Gastroesophageal sphincter (tissue), 4 donors: ENCODE data around the gene ARL8B. TPM values are rescaled to one million over a fixed set of nuclear protein-coding genes. Genes with fewer than 3 reads are reported as not detected.

Experiments
- ATAC-seq: fragments of 150-250 bp; one replicate; pipeline ENCODE4 v1.9.1; 2016; ENCODE audit warnings: mild to moderate bottlenecking, moderate library complexity
- H3K27ac ChIP-seq, 4 donors: fragments of 200-600 bp; sonication (generic) in 3 of 4; 1 replicate in 3 of 4; 2 replicates in 1 of 4; pipeline ENCODE4 v1.5.1; 2016 to 2019
- H3K27me3 ChIP-seq: fragments of 200-600 bp; sonication (generic); one replicate; pipeline ENCODE4 v1.5.1; 2019
- H3K36me3 ChIP-seq, 2 donors: fragments of 200-600 bp; sonication (generic); one replicate each; pipeline ENCODE4 v1.5.1; 2019; ENCODE audit warnings: control low read depth in 1 of 2
- H3K4me1 ChIP-seq, 3 donors: fragments of 200-600 bp; sonication (generic); 1 replicate in 2 of 3; 2 replicates in 1 of 3; pipeline ENCODE4 v1.5.1; 2016 to 2019; ENCODE audit warnings: control low read depth in 2 of 3
- H3K4me3 ChIP-seq, 2 donors: fragments of 200-600 bp; sonication (generic); one replicate each; pipeline ENCODE4 v1.5.1; 2019; ENCODE audit warnings: mild to moderate bottlenecking in 1 of 2, moderate library complexity in 1 of 2
- H3K9me3 ChIP-seq, 3 donors: fragments of 200-600 bp; sonication (generic); one replicate each; pipeline ENCODE4 v1.5.1; 2017 to 2019; ENCODE audit warnings: control low read depth in 2 of 3
- EP300 ChIP-seq: sonication (generic); formaldehyde crosslinking; IDR thresholded peaks from one replicate; pipeline ENCODE4 v1.6.1; 2017; ENCODE audit warnings: antibody characterized with exemption, mild to moderate bottlenecking
- POLR2A ChIP-seq, 2 donors: fragments of 450-650 bp; IDR thresholded peaks; one replicate each; pipeline ENCODE4 v1.6.1; 2017; ENCODE audit warnings: antibody characterized with exemption in 2 of 2, mild to moderate bottlenecking in 2 of 2, moderate library complexity in 1 of 2
- POLR2AphosphoS5 ChIP-seq: sonication (generic); formaldehyde crosslinking; IDR thresholded peaks from one replicate; pipeline ENCODE4 v1.6.1; 2017; ENCODE audit warnings: antibody characterized with exemption
- WGBS, 2 donors: methylation state at CpG; one replicate each; pipeline ENCODE4 v1.1.5; 2018; ENCODE audit warnings: low coverage in 1 of 2; 5-methylcytosine and 5-hydroxymethylcytosine counted together
- total RNA-seq, 4 donors: library from RNA; depleted of rRNA; stranded (reverse); fragments of >200 nt; gene quantifications; one replicate each; pipeline ENCODE4 v1.1.0, GENCODE V29; 2016
- TF ChIP-seq, protein P1 (sequence below), 4 experiments: fragments of 200-600 bp in 2 of 4; fragments of 450-650 bp in 2 of 4; sonication (generic) in 1 of 4; IDR thresholded peaks; one replicate each; pipeline ENCODE4 v1.5.1; 2017 to 2019; ENCODE audit warnings: antibody characterized with exemption in 4 of 4, mild to moderate bottlenecking in 2 of 4, moderate library complexity in 2 of 4

ARL8B gene
- total RNA-seq, 4 donors from 2014 or later = 41.5 to 59.9 (median 50.9) TPM

DNA sequence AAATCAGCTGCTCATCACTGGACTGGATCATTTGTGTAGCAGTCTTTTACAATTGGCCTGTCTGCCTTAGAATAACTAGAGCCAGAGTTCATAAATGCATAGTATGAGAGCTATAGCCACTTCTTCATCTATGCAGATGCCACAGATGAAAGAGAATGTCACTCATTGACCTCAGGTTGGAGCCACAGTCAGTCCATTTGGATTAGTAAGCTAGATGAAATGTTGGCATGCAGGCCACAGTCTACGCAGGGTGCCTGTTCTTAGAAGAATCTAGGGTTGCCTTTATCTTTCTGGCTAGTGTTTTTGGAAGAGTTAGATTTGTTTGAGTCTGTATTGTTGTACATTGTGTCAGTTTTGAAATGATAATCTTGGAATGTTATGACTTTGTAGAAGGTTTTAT lies 40.0 kb downstream of the ARL8B start:
- H3K36me3 ChIP-seq = no peaks in the 10 kb centered on the region
- WGBS, 2 donors = 27 to 75% methylated on average over 1 of the region's 1 CpG
- ATAC-seq = no peak
- H3K4me3 ChIP-seq = no peak overlapping the region
- H3K27me3 ChIP-seq = no peaks in the 10 kb centered on the region
- H3K4me1 ChIP-seq = peaks cover 3 to 54% (median 7%) of the 10 kb centered on the region in 3 donors
- no peaks in the 10 kb centered on the region for H3K9me3 ChIP-seq
- no peak overlapping the region for H3K27ac ChIP-seq
- no peak for TF ChIP-seq EP300
- TF ChIP-seq, protein P1, sequence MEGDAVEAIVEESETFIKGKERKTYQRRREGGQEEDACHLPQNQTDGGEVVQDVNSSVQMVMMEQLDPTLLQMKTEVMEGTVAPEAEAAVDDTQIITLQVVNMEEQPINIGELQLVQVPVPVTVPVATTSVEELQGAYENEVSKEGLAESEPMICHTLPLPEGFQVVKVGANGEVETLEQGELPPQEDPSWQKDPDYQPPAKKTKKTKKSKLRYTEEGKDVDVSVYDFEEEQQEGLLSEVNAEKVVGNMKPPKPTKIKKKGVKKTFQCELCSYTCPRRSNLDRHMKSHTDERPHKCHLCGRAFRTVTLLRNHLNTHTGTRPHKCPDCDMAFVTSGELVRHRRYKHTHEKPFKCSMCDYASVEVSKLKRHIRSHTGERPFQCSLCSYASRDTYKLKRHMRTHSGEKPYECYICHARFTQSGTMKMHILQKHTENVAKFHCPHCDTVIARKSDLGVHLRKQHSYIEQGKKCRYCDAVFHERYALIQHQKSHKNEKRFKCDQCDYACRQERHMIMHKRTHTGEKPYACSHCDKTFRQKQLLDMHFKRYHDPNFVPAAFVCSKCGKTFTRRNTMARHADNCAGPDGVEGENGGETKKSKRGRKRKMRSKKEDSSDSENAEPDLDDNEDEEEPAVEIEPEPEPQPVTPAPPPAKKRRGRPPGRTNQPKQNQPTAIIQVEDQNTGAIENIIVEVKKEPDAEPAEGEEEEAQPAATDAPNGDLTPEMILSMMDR (IDR thresholded peaks at IDR 0.05) = no peak
- no peak for TF ChIP-seq POLR2AphosphoS5
- no peak for TF ChIP-seq POLR2A (IDR thresholded peaks at IDR 0.05)

- H3K9me3 ChIP-seq = no peaks in the 10 kb centered on the region
- 86 to 88% methylated on average over 3 to 4 of the region's 4 CpGs for WGBS, 2 donors
- H3K27me3 ChIP-seq = no peaks in the 10 kb centered on the region
- no peak for ATAC-seq
- no peak overlapping the region for H3K4me3 ChIP-seq
- H3K27ac ChIP-seq = no peak overlapping the region
- peaks cover 2 to 38% (median 7%) of the 10 kb centered on the region in 3 donors for H3K4me1 ChIP-seq
- TF ChIP-seq POLR2A (IDR thresholded peaks at IDR 0.05) (no peak), EP300 (no peak), POLR2AphosphoS5 (no peak)
- TF ChIP-seq, protein P1 (IDR thresholded peaks at IDR 0.05) = no peak
- peaks cover 0 to 2% of the 10 kb centered on the region in 2 donors for H3K36me3 ChIP-seq
Observed at GRCh38 chr3:5165698-5166097, 43.6 kb downstream of the ARL8B start.

GRCh38 chr3:5166846-5167245 lies 44.8 kb downstream of the ARL8B start:
- 62 to 65% methylated on average over 2 of the region's 2 CpGs for WGBS, 2 donors
- no peaks in the 10 kb centered on the region for H3K9me3 ChIP-seq
- no peak for ATAC-seq
- H3K27ac ChIP-seq = no peak overlapping the region
- peaks cover 0 to 14% of the 10 kb centered on the region in 2 donors for H3K36me3 ChIP-seq
- peaks cover 0 to 27% (median 3%) of the 10 kb centered on the region in 3 donors for H3K4me1 ChIP-seq
- no peak overlapping the region for H3K4me3 ChIP-seq
- H3K27me3 ChIP-seq = no peaks in the 10 kb centered on the region
- TF ChIP-seq POLR2AphosphoS5 (no peak), POLR2A (IDR thresholded peaks at IDR 0.05) (no peak), EP300 (no peak)
- TF ChIP-seq, protein P1 (IDR thresholded peaks at IDR 0.05) = no peak

DNA sequence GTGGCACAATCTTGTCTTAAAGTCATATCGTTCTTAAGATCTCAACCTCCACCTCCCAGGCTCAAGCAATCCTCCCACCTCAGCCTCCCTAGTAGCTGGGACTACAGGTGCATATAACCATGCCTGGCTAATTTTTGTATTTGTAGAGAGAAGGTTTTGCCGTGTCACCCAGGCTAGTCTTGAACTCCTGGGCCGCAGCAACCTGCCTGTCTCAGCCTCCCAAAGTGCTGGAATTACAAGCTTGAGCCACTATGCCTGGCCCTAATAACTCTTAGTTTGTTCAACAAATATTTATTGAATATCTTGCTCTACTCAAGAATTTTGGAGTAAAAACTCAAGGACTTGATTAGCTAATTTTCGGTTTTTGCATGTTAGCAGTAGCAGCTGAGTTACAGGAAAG lies 46.0 kb downstream of the ARL8B start:
- Histone ChIP-seq H3K27ac (no peak overlapping the region), H3K4me1 (peaks cover 0 to 18% (median 0%) of the 10 kb centered on the region in 3 donors), H3K9me3 (no peaks in the 10 kb centered on the region), H3K36me3 (peaks cover 0 to 26% of the 10 kb centered on the region in 2 donors), H3K4me3 (no peak overlapping the region), H3K27me3 (no peaks in the 10 kb centered on the region)
- no peak for ATAC-seq
- WGBS, 2 donors = 89 to 95% methylated on average over 3 to 4 of the region's 4 CpGs
- TF ChIP-seq EP300 (no peak), POLR2A (IDR thresholded peaks at IDR 0.05) (no peak)

- Histone ChIP-seq H3K27ac (no peak overlapping the region), H3K9me3 (no peaks in the 10 kb centered on the region), H3K27me3 (no peaks in the 10 kb centered on the region), H3K4me1 (peaks cover 0 to 12% (median 0%) of the 10 kb centered on the region in 3 donors), H3K4me3 (no peak overlapping the region), H3K36me3 (peaks cover 0 to 43% of the 10 kb centered on the region in 2 donors)
- 36 to 82% methylated on average over 2 of the region's 2 CpGs for WGBS, 2 donors
- ATAC-seq = no peak
- TF ChIP-seq POLR2AphosphoS5 (no peak), EP300 (no peak), POLR2A (IDR thresholded peaks at IDR 0.05) (no peak)
- TF ChIP-seq, protein P1 (IDR thresholded peaks at IDR 0.05) = no peak
Observed at GRCh38 chr3:5169807-5170206, 47.7 kb downstream of the ARL8B start.
